ENCODE measurements around the gene MBOAT1. TPM values are rescaled to one million over a fixed set of nuclear protein-coding genes. Genes with fewer than 3 reads are reported as not detected.
"Not testable (repeated sequence)": the region's sequence is repeated elsewhere in the genome, so short reads cannot be mapped to it uniquely, and the experiment has no call there.

MBOAT1 gene
- total and polyA plus RNA-seq, 3 donors from 2014 or later: 4.1 to 5.3 (median 4.5) TPM

- Histone ChIP-seq H3K27me3 (no peaks in the 10 kb centered on the region), H3K27ac (no peak overlapping the region), H3K9me3 (no peaks in the 10 kb centered on the region), H3K36me3 (ENCODE audit: low read depth, missing control alignments) (no peaks in the 10 kb centered on the region), H3K4me3 (no peak overlapping the region), H3K4me1 (no peaks in the 10 kb centered on the region)
- TF ChIP-seq CTCF (IDR thresholded peaks at IDR 0.05) (no peak), POLR2A (IDR thresholded peaks at IDR 0.05) (no peak)
- DNase-seq: no peak
- intact Hi-C loops (cut with DNase I; ENCODE audit: low total_unique reads): no loop called here
- WGBS, 2 donors: 93 to 97% methylated on average over 4 of the region's 4 CpGs
Observed at GRCh38 chr6:20147469-20147868, 64.8 kb downstream of the MBOAT1 start.

- H3K9me3 ChIP-seq; H3K4me1 ChIP-seq; H3K36me3 ChIP-seq (ENCODE audit: low read depth, missing control alignments); DNase-seq; intact Hi-C loops (cut with DNase I; ENCODE audit: low total_unique reads); H3K4me3 ChIP-seq; H3K27me3 ChIP-seq; H3K27ac ChIP-seq: not testable (repeated sequence)
- WGBS, 2 donors: 92% methylated on average over 6 of the region's 6 CpGs
Observed at GRCh38 chr6:20146831-20147230, 65.4 kb downstream of the MBOAT1 start.

- Histone ChIP-seq H3K27me3 (no peaks in the 10 kb centered on the region), H3K36me3 (ENCODE audit: low read depth, missing control alignments) (no peaks in the 10 kb centered on the region), H3K9me3 (no peaks in the 10 kb centered on the region), H3K4me1 (no peaks in the 10 kb centered on the region), H3K27ac (no peak overlapping the region), H3K4me3 (no peak overlapping the region)
- intact Hi-C loops (cut with DNase I; ENCODE audit: low total_unique reads): no loop called here
- TF ChIP-seq CTCF (IDR thresholded peaks at IDR 0.05) (no peak), POLR2A (IDR thresholded peaks at IDR 0.05) (no peak)
- WGBS, 2 donors: 93 to 97% methylated on average over 2 of the region's 2 CpGs
- DNase-seq: no peak
Observed at GRCh38 chr6:20146291-20146690, 66.0 kb downstream of the MBOAT1 start.

- Histone ChIP-seq H3K27me3 (no peaks in the 10 kb centered on the region), H3K9me3 (no peaks in the 10 kb centered on the region), H3K36me3 (ENCODE audit: low read depth, missing control alignments) (no peaks in the 10 kb centered on the region), H3K4me3 (no peak overlapping the region), H3K27ac (no peak overlapping the region), H3K4me1 (no peaks in the 10 kb centered on the region)
- intact Hi-C loops (cut with DNase I; ENCODE audit: low total_unique reads): no loop called here
- 93 to 99% methylated on average over 4 of the region's 4 CpGs for WGBS, 2 donors
- TF ChIP-seq POLR2A (IDR thresholded peaks at IDR 0.05) (no peak), CTCF (IDR thresholded peaks at IDR 0.05) (no peak)
- DNase-seq: no peak
Observed at GRCh38 chr6:20142866-20143265, 69.4 kb downstream of the MBOAT1 start.

GRCh38 chr6:20141931-20142330 is 70.3 kb downstream of the MBOAT1 start:
- TF ChIP-seq CTCF (IDR thresholded peaks at IDR 0.05): no peak
- no peak for TF ChIP-seq POLR2A (IDR thresholded peaks at IDR 0.05)
- no peak overlapping the region for H3K4me3 ChIP-seq
- H3K27ac ChIP-seq: no peak overlapping the region
- no peaks in the 10 kb centered on the region for H3K4me1 ChIP-seq
- no peaks in the 10 kb centered on the region for H3K27me3 ChIP-seq
- no peaks in the 10 kb centered on the region for H3K9me3 ChIP-seq
- intact Hi-C loops (cut with DNase I; ENCODE audit: low total_unique reads): no loop called here
- WGBS, 2 donors: 90 to 96% methylated on average over 2 of the region's 2 CpGs
- DNase-seq: no peak
- no peaks in the 10 kb centered on the region for H3K36me3 ChIP-seq (ENCODE audit: low read depth, missing control alignments)

GRCh38 chr6:20139127-20139963 is 72.9 kb downstream of the MBOAT1 start:
- DNase-seq; H3K27ac ChIP-seq; H3K4me1 ChIP-seq; H3K9me3 ChIP-seq; H3K36me3 ChIP-seq (ENCODE audit: low read depth, missing control alignments); H3K27me3 ChIP-seq; intact Hi-C loops (cut with DNase I; ENCODE audit: low total_unique reads): not testable (repeated sequence)
- WGBS, 2 donors: 67 to 79% methylated on average over 11 of the region's 11 CpGs
- H3K4me3 ChIP-seq: peak overlapping the region in 1 of 2 donors; percentile 10

Measured in testis (tissue), 3 donors.